ENCODE data around the gene ZC3H12C.

DNA sequence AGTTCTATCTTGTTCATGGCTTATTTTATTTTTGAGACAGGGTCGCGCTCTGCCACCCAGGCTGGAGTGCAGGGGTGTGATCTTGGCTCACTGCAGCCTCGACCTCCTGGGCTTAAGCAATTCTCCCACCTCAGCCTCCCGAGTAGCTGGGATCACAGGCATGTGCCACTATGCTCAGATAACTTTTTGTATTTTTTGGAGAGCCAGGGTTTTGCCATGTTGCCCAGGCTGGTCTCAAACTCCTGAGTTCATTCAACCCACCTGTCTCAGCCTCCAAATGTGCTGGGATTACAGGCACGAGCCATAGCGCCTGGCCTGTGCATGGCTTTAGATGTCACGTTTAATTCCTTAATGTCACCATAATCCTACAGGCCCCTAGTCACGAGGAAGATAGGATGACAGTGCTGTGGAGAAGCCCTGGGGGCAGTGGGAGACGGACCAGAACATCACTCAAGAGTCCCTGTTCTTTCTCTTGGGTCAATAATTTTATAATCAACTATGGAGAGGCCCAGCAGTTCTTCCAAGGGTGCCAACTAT, 103.8 kb downstream of the ZC3H12C start:
- TF ChIP-seq, protein P1, sequence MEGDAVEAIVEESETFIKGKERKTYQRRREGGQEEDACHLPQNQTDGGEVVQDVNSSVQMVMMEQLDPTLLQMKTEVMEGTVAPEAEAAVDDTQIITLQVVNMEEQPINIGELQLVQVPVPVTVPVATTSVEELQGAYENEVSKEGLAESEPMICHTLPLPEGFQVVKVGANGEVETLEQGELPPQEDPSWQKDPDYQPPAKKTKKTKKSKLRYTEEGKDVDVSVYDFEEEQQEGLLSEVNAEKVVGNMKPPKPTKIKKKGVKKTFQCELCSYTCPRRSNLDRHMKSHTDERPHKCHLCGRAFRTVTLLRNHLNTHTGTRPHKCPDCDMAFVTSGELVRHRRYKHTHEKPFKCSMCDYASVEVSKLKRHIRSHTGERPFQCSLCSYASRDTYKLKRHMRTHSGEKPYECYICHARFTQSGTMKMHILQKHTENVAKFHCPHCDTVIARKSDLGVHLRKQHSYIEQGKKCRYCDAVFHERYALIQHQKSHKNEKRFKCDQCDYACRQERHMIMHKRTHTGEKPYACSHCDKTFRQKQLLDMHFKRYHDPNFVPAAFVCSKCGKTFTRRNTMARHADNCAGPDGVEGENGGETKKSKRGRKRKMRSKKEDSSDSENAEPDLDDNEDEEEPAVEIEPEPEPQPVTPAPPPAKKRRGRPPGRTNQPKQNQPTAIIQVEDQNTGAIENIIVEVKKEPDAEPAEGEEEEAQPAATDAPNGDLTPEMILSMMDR (IDR thresholded peaks at IDR 0.05): no peak
- TF ChIP-seq POLR2A (IDR thresholded peaks at IDR 0.05): no peak
